H1 (cell line): Measurements from ENCODE around the gene ARPIN. TPM values are rescaled to one million over a fixed set of nuclear protein-coding genes. Genes with fewer than 3 reads are reported as not detected.

Source experiments
- CTCF ChIA-PET: fragments of 300-600 bp; sonication (Branson Sonifier 250); formaldehyde crosslinking; loops from one replicate; lab custom pipeline; 2021; ENCODE audit not compliant: partially characterized antibody; lab: Charles Lee
- POLR2A ChIA-PET: fragments of 300-600 bp; sonication (Branson Sonifier 250); formaldehyde crosslinking; loops from one replicate; lab custom pipeline; 2021; ENCODE audit warnings: inconsistent platforms; ENCODE audit not compliant: partially characterized antibody; lab: Charles Lee
- DNase-seq, 2 experiments: peaks; one replicate each; pipeline versions ENCODE4 v3.0.0 to v3.0.0-alpha.2; 2010 to 2022; ENCODE audit warnings: low spot score in 2 of 2, low read depth in 1 of 2, mixed read lengths in 1 of 2
- FAIRE-seq: peaks from 2 replicates; lab custom pipeline; 2011; peaks lifted over from hg19 to GRCh38; lab: Jason Lieb, UNC
- H2AFZ ChIP-seq: 2 replicates; pipeline ENCODE4 v1.8.1; 2012; ENCODE audit warnings: low read length, inconsistent platforms
- H2AK5ac ChIP-seq: 2 replicates; pipeline ENCODE4 v1.6.1; 2013; ENCODE audit warnings: low read depth, low read length
- H2BK120ac ChIP-seq: replicated peaks from 2 replicates; pipeline ENCODE3; 2013; ENCODE audit warnings: low read depth, low read length, inconsistent platforms
- H2BK12ac ChIP-seq: 2 replicates; pipeline ENCODE4 v1.6.1; 2013; ENCODE audit warnings: low read depth, low read length
- H2BK15ac ChIP-seq: 2 replicates; pipeline ENCODE4 v1.6.1; 2013; ENCODE audit warnings: low read length
- H2BK20ac ChIP-seq: 2 replicates; pipeline ENCODE4 v1.6.1; 2013; ENCODE audit warnings: low read length
- H2BK5ac ChIP-seq: 2 replicates; pipeline ENCODE4 v1.6.1; 2013; ENCODE audit warnings: low read depth, low read length
- H3K14ac ChIP-seq: 2 replicates; pipeline ENCODE4 v1.6.1; 2013; ENCODE audit warnings: inconsistent platforms; ENCODE audit not compliant: insufficient read length
- H3K18ac ChIP-seq: 2 replicates; pipeline ENCODE4 v1.6.1; 2013; ENCODE audit warnings: low read length; ENCODE audit errors: extremely low read depth
- H3K23ac ChIP-seq: 2 replicates; pipeline ENCODE4 v1.6.1; 2013; ENCODE audit warnings: inconsistent platforms; ENCODE audit not compliant: insufficient read length
- H3K23me2 ChIP-seq: 2 replicates; pipeline ENCODE4 v1.6.1; 2013; ENCODE audit warnings: low read depth, low read length
- H3K27ac ChIP-seq: 2 replicates; pipeline ENCODE4 v1.6.1; 2011; ENCODE audit warnings: low read depth, low read length, inconsistent platforms
- H3K27me3 ChIP-seq, 4 experiments: replicated peaks in 1 of 4; 1 replicate in 1 of 4; 2 replicates in 3 of 4; pipeline versions ENCODE4 v1.6.1 to v1.8.1; 2011 to 2013; ENCODE audit warnings: low read length in 3 of 4, mild to moderate bottlenecking in 3 of 4, inconsistent platforms in 2 of 4, mixed read lengths in 2 of 4, moderate library complexity in 1 of 4; ENCODE audit not compliant: control insufficient read depth in 3 of 4, insufficient read depth in 3 of 4; ENCODE audit errors: extremely low read depth in 1 of 4
- H3K36me3 ChIP-seq, 4 experiments: 2 replicates each; pipeline versions ENCODE4 v1.6.1 to v1.8.1; 2011 to 2013; ENCODE audit warnings: mild to moderate bottlenecking in 4 of 4, low read length in 3 of 4, moderate library complexity in 2 of 4, control low read depth in 1 of 4, inconsistent platforms in 1 of 4; ENCODE audit not compliant: insufficient read depth in 4 of 4, control insufficient read depth in 2 of 4
- H3K4ac ChIP-seq: replicated peaks from 2 replicates; pipeline ENCODE3; 2013; ENCODE audit warnings: low read length, low read depth, mixed read lengths, inconsistent platforms; ENCODE audit not compliant: insufficient read length
- H3K4me1 ChIP-seq, 4 experiments: replicated peaks in 1 of 4; 1 replicate in 1 of 4; 2 replicates in 3 of 4; pipeline versions ENCODE4 v1.6.1 to v1.8.1; 2011 to 2013; ENCODE audit warnings: low read length in 3 of 4, inconsistent platforms in 2 of 4, mixed read lengths in 1 of 4; ENCODE audit not compliant: insufficient read depth in 4 of 4, control insufficient read depth in 3 of 4
- H3K4me2 ChIP-seq, 2 experiments: 2 replicates each; pipeline versions ENCODE4 v1.6.1 to v1.8.1; 2011 to 2013; ENCODE audit warnings: low read depth in 2 of 2, low read length in 2 of 2, control low read depth in 1 of 2, inconsistent platforms in 1 of 2, mild to moderate bottlenecking in 1 of 2; ENCODE audit not compliant: insufficient read depth in 1 of 2
- H3K4me3 ChIP-seq, 4 experiments: fragments of 200-600, 300-600 bp in 1 of 4; sonication (generic), shearing (Covaris generic), sonication (Bioruptor Twin) in 1 of 4; 2 replicates each; pipeline versions ENCODE4 v1.5.1 to v1.8.1; 2011 to 2016; ENCODE audit warnings: low read length in 4 of 4, low read depth in 3 of 4, control low read depth in 2 of 4, inconsistent platforms in 2 of 4, mild to moderate bottlenecking in 2 of 4, mixed read lengths in 1 of 4, moderate library complexity in 1 of 4; ENCODE audit not compliant: insufficient read depth in 2 of 4; ENCODE audit errors: extremely low read depth in 1 of 4
- H3K56ac ChIP-seq: replicated peaks from 2 replicates; pipeline ENCODE3; 2013; ENCODE audit warnings: low read depth, mild to moderate bottlenecking, mixed read lengths, low read length, inconsistent platforms; ENCODE audit not compliant: insufficient read length
- H3K79me1 ChIP-seq: 2 replicates; pipeline ENCODE4 v1.6.1; 2013; ENCODE audit warnings: low read depth, low read length, control low read depth
- H3K79me2 ChIP-seq, 2 experiments: 2 replicates each; pipeline versions ENCODE4 v1.6.1 to v1.8.1; 2012 to 2013; ENCODE audit warnings: low read length in 2 of 2, mild to moderate bottlenecking in 2 of 2, inconsistent platforms in 1 of 2; ENCODE audit not compliant: insufficient read depth in 2 of 2, control insufficient read depth in 1 of 2
- H3K9ac ChIP-seq, 4 experiments: replicated peaks in 1 of 4; 1 replicate in 1 of 4; 2 replicates in 3 of 4; pipeline versions ENCODE4 v1.6.1 to v1.8.1; 2011 to 2013; ENCODE audit warnings: low read depth in 3 of 4, low read length in 3 of 4, control low read depth in 2 of 4, mild to moderate bottlenecking in 2 of 4, moderate library complexity in 2 of 4, inconsistent platforms in 1 of 4; ENCODE audit errors: extremely low read depth in 1 of 4
- H3K9me3 ChIP-seq, 2 experiments: 2 replicates each; pipeline versions ENCODE4 v1.6.1 to v1.8.1; 2012 to 2013; ENCODE audit warnings: mild to moderate bottlenecking in 2 of 2, moderate library complexity in 2 of 2, control low read depth in 1 of 2, inconsistent platforms in 1 of 2, low read depth in 1 of 2, low read length in 1 of 2, mixed read lengths in 1 of 2; ENCODE audit not compliant: insufficient read depth in 2 of 2
- H4K20me1 ChIP-seq, 2 experiments: replicated peaks in 1 of 2; 2 replicates each; pipeline versions ENCODE3 to v1.8.1; 2011 to 2013; ENCODE audit warnings: inconsistent platforms in 2 of 2, low read length in 2 of 2, mild to moderate bottlenecking in 1 of 2; ENCODE audit not compliant: insufficient read depth in 2 of 2, control insufficient read depth in 1 of 2
- H4K5ac ChIP-seq: 2 replicates; pipeline ENCODE4 v1.6.1; 2013; ENCODE audit warnings: low read length, low read depth, mixed read lengths, inconsistent platforms; ENCODE audit not compliant: insufficient read length
- H4K8ac ChIP-seq: 2 replicates; pipeline ENCODE4 v1.8.0; 2013; ENCODE audit warnings: mild to moderate bottlenecking, moderate library complexity, low read length, inconsistent platforms; ENCODE audit not compliant: insufficient read depth; ENCODE audit errors: extremely low read depth
- H4K91ac ChIP-seq: replicated peaks from 2 replicates; pipeline ENCODE3; 2013; ENCODE audit warnings: low read length, mixed read lengths, inconsistent platforms; ENCODE audit not compliant: insufficient read length
- HDAC6 ChIP-seq: IDR thresholded peaks from one replicate; pipeline ENCODE4 v1.7.1; 2012; ENCODE audit warnings: low read depth, mild to moderate bottlenecking, inconsistent platforms, low read length, moderate library complexity
- JUND ChIP-seq: IDR thresholded peaks from 2 replicates; pipeline ENCODE4 v1.6.1; 2011; ENCODE audit warnings: mild to moderate bottlenecking, improper control_type of control experiment, low read length
- KDM1A ChIP-seq: fragments of 200-600, 300-600 bp; sonication (generic); IDR thresholded peaks from 2 replicates; pipeline ENCODE4 v1.7.1; 2016; ENCODE audit warnings: mild to moderate bottlenecking, low read length, borderline replicate concordance
- NANOG ChIP-seq: IDR thresholded peaks from 2 replicates; pipeline ENCODE4 v1.6.1; 2011; ENCODE audit warnings: low read length, low read depth, mild to moderate bottlenecking, inconsistent platforms; ENCODE audit not compliant: insufficient read depth, poor library complexity, severe bottlenecking
- WGBS, 2 experiments: shearing (Covaris generic) in 1 of 2; methylation state at CpG; one replicate each; pipeline versions ENCODE4 v1.1.6 to v1.1.7; 2013 to 2015; ENCODE audit warnings: low lambda C conversion rate in 2 of 2, mixed read lengths in 2 of 2, inconsistent platforms in 1 of 2, low coverage in 1 of 2, missing lambda C conversion rate in 1 of 2; ENCODE audit not compliant: insufficient replicate concordance in 2 of 2, insufficient coverage in 1 of 2, insufficient read length in 1 of 2; ENCODE audit errors: extremely low coverage in 1 of 2, missing lambda C conversion rate in 1 of 2; 5-methylcytosine and 5-hydroxymethylcytosine counted together
- polyA plus RNA-seq, 7 experiments: library from polyadenylated mRNA; depleted of rRNA in 3 of 7; stranded (reverse) in 5 of 7; unstranded in 2 of 7; fragments of >200 nt in 5 of 7; fragments of 200-250 nt in 2 of 7; gene quantifications; 1 replicate in 5 of 7; 2 replicates in 1 of 7; 4 replicates in 1 of 7; pipeline versions ENCODE4 v1.2.1 to v1.2.3, GENCODE V29; 2011 to 2013; ENCODE audit warnings: missing spikeins in 2 of 7, mixed read lengths in 2 of 7
- total RNA-seq: library from RNA; stranded (reverse); fragmentation: NEBNext Ultra II Directional; extraction: Animal tissue kit (Norgen Biotek cat#: 25700); gene quantifications from 2 replicates; pipeline ENCODE4 v1.2.1, GENCODE V29; 2021

ARPIN gene
- total and polyA plus RNA-seq, 2 of the 8 experiments (the other 6 are each of a cell fraction or from before 2014, with no cell fraction given) = 3.1 to 3.9 TPM

- H3K4ac ChIP-seq = no peak overlapping the region
- no peak for TF ChIP-seq JUND
- no peak for TF ChIP-seq NANOG
- no peak for TF ChIP-seq KDM1A
- TF ChIP-seq HDAC6 = no peak
- no peak overlapping the region for H2BK120ac ChIP-seq
- no peak overlapping the region for H3K18ac ChIP-seq
- no peak overlapping the region for H3K4me3 ChIP-seq
- H3K14ac ChIP-seq = no peak overlapping the region
- no peaks in the 10 kb centered on the region for H4K20me1 ChIP-seq
- H3K56ac ChIP-seq = no peak overlapping the region
- H3K9ac ChIP-seq = no peak overlapping the region
- 0 out of 2 replicates have a peak overlapping the region, but pooled peaks have one; percentile 49 for H2BK5ac ChIP-seq
- peaks cover 2 to 5% (median 2%) of the 10 kb centered on the region in 4 experiments; a peak in 6 of 7 replicates for H3K4me1 ChIP-seq
- CTCF ChIA-PET = no interaction called here
- DNase-seq = no peak
- H4K91ac ChIP-seq = peak overlapping the region; percentile 81
- H2BK15ac ChIP-seq = no peak overlapping the region
- no peaks in the 10 kb centered on the region for H3K79me2 ChIP-seq
- 0 out of 2 replicates have a peak overlapping the region, but pooled peaks have one; percentile 12 for H2BK12ac ChIP-seq
- H3K23ac ChIP-seq = no peak overlapping the region
- WGBS, 2 experiments = 84% methylated on average over 16 of the region's 16 CpGs; no CpG with 5 or more reads in 1 of the 2 experiments
- peaks cover 11% of the 10 kb centered on the region; the same call in 1 of the 2 replicates for H3K23me2 ChIP-seq
- 0 out of 2 replicates have a peak overlapping the region, but pooled peaks have one; percentile 28 for H2AK5ac ChIP-seq
- H2AFZ ChIP-seq = no peak overlapping the region
- no peak overlapping the region for H2BK20ac ChIP-seq
- H3K36me3 ChIP-seq = no peaks in the 10 kb centered on the region
- FAIRE-seq = no peak
- H3K27me3 ChIP-seq = 0 out of 7 replicates have a peak, but pooled peaks cover 0 to 4% (median 2%) of the 10 kb centered on the region in 4 experiments
- no peaks in the 10 kb centered on the region for H3K79me1 ChIP-seq
- H3K27ac ChIP-seq = no peak overlapping the region
- no peak overlapping the region for H4K5ac ChIP-seq
- no peak overlapping the region for H4K8ac ChIP-seq
- POLR2A ChIA-PET = interaction anchor here (0.6 kb wide), 1 partner anchor 185 kb away, joined by 3 read pairs; no protein-coding TSS in a partner anchor
- no peaks in the 10 kb centered on the region for H3K9me3 ChIP-seq
- H3K4me2 ChIP-seq = no peak overlapping the region
Measured at GRCh38 chr15:89908226-89908625, 4.5 kb downstream of the ARPIN start.
